HL-60/S4 (cell line): Measurements from ENCODE around the gene LINC00237.

Experiments
- in situ Hi-C: fragments of 300-500 bp; cut with MboI; formaldehyde crosslinking; loops from 2 replicates; pipeline ENCODE4 v1.14.3; 2022; ENCODE audit warnings: low sequenced_read_pairs

Gene LINC00237

GRCh38 chr20:21049305-21049828 is 56.8 kb downstream of the LINC00237 start:
- in situ Hi-C loops: no loop called here

- in situ Hi-C loops: no loop called here
Measured at GRCh38 chr20:21048841-21049273, 57.3 kb downstream of the LINC00237 start.

DNA sequence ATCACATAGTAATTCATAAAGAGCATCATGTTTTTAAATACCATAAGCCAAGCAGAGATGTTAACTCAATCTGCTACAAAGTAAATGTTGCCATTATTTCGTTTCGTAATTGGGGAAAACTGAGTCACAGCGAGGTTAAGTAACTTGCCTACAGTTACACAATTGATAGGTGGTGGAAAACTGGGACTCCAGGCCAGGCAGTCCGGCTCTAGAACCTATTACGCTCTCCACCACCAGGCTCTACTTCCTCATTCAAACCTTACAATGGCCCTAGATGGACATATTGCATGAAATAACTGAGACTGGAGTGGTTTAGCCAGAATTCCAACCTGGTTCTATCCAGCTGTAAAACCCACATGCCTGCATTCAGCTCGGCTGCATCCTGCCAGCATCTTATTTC is 58.2 kb downstream of the LINC00237 start:
- in situ Hi-C loops: no loop called here

GRCh38 chr20:21046413-21047070 is 59.6 kb downstream of the LINC00237 start:
- in situ Hi-C loops: no loop called here
